Measurements from ENCODE around the gene LZTS3.
"Not testable (repeated sequence)": the region's sequence is repeated elsewhere in the genome, so short reads cannot be mapped to it uniquely, and the experiment has no call there.

LZTS3 gene

GRCh38 chr20:3126527-3126859 lies 46.9 kb downstream of the LZTS3 start:
- no peaks in the 10 kb centered on the region for H3K27me3 ChIP-seq (ENCODE audit: low read depth, low read length)
- no peaks in the 10 kb centered on the region for H3K79me2 ChIP-seq (ENCODE audit: low read length)
- no peak overlapping the region for H3K4me2 ChIP-seq (ENCODE audit: low read length)
- H3K27ac ChIP-seq (ENCODE audit: low read length), result no peak overlapping the region
- no peak overlapping the region for H3K9ac ChIP-seq (ENCODE audit: low read length)
- H3K36me3 ChIP-seq (replicated peaks; ENCODE audit: low read depth, low read length), result peaks cover 27% of the 10 kb centered on the region
- H2AFZ ChIP-seq (ENCODE audit: low read depth, low read length), result no peak overlapping the region
- peaks cover 16% of the 10 kb centered on the region for H3K9me3 ChIP-seq (ENCODE audit: insufficient read depth, low read length)
- H3K4me3 ChIP-seq (ENCODE audit: low read length), result no peak overlapping the region
- no peak for TF ChIP-seq EZH2phosphoT487 (IDR thresholded peaks at IDR 0.05; ENCODE audit: low read depth)
- no peak for TF ChIP-seq CTCF (IDR thresholded peaks at IDR 0.05; ENCODE audit: low read depth, low read length)
- H4K20me1 ChIP-seq (ENCODE audit: insufficient read depth, low read length), result no peaks in the 10 kb centered on the region
- H3K4me1 ChIP-seq (ENCODE audit: low read length), result no peaks in the 10 kb centered on the region

GRCh38 chr20:3125776-3126526 lies 47.4 kb downstream of the LZTS3 start:
- H3K4me2 ChIP-seq (ENCODE audit: low read length); H3K27me3 ChIP-seq (ENCODE audit: low read depth, low read length); H3K4me1 ChIP-seq (ENCODE audit: low read length); H3K9ac ChIP-seq (ENCODE audit: low read length); H3K4me3 ChIP-seq (ENCODE audit: low read length); H3K27ac ChIP-seq (ENCODE audit: low read length); H2AFZ ChIP-seq (ENCODE audit: low read depth, low read length); H3K79me2 ChIP-seq (ENCODE audit: low read length); H4K20me1 ChIP-seq (ENCODE audit: insufficient read depth, low read length): not testable (repeated sequence)
- Histone ChIP-seq H3K36me3 (replicated peaks; ENCODE audit: low read depth, low read length) (peaks cover 32% of the 10 kb centered on the region), H3K9me3 (ENCODE audit: insufficient read depth, low read length) (peaks cover 16% of the 10 kb centered on the region)

GRCh38 chr20:3124773-3125560 lies 48.4 kb downstream of the LZTS3 start:
- H3K4me2 ChIP-seq (ENCODE audit: low read length); H3K4me1 ChIP-seq (ENCODE audit: low read length); H3K27ac ChIP-seq (ENCODE audit: low read length); H4K20me1 ChIP-seq (ENCODE audit: insufficient read depth, low read length); H3K4me3 ChIP-seq (ENCODE audit: low read length); H2AFZ ChIP-seq (ENCODE audit: low read depth, low read length); H3K79me2 ChIP-seq (ENCODE audit: low read length); H3K27me3 ChIP-seq (ENCODE audit: low read depth, low read length); H3K9ac ChIP-seq (ENCODE audit: low read length): not testable (repeated sequence)
- Histone ChIP-seq H3K9me3 (ENCODE audit: insufficient read depth, low read length) (peaks cover 16% of the 10 kb centered on the region), H3K36me3 (replicated peaks; ENCODE audit: low read depth, low read length) (peaks cover 34% of the 10 kb centered on the region)

GRCh38 chr20:3124163-3124562 lies 49.2 kb downstream of the LZTS3 start:
- not testable (repeated sequence) for H3K4me3 ChIP-seq (ENCODE audit: low read length); H4K20me1 ChIP-seq (ENCODE audit: insufficient read depth, low read length); H3K79me2 ChIP-seq (ENCODE audit: low read length); H3K27me3 ChIP-seq (ENCODE audit: low read depth, low read length); H3K4me2 ChIP-seq (ENCODE audit: low read length); H3K27ac ChIP-seq (ENCODE audit: low read length); H2AFZ ChIP-seq (ENCODE audit: low read depth, low read length); H3K4me1 ChIP-seq (ENCODE audit: low read length); H3K9ac ChIP-seq (ENCODE audit: low read length)
- peaks cover 34% of the 10 kb centered on the region for H3K36me3 ChIP-seq (replicated peaks; ENCODE audit: low read depth, low read length)
- peaks cover 16% of the 10 kb centered on the region for H3K9me3 ChIP-seq (ENCODE audit: insufficient read depth, low read length)

- peaks cover 34% of the 10 kb centered on the region for H3K36me3 ChIP-seq (replicated peaks; ENCODE audit: low read depth, low read length)
- H4K20me1 ChIP-seq (ENCODE audit: insufficient read depth, low read length), result no peaks in the 10 kb centered on the region
- H2AFZ ChIP-seq (ENCODE audit: low read depth, low read length), result no peak overlapping the region
- H3K27me3 ChIP-seq (ENCODE audit: low read depth, low read length), result no peaks in the 10 kb centered on the region
- H3K4me3 ChIP-seq (ENCODE audit: low read length), result no peak overlapping the region
- H3K9ac ChIP-seq (ENCODE audit: low read length), result no peak overlapping the region
- no peak overlapping the region for H3K4me2 ChIP-seq (ENCODE audit: low read length)
- no peaks in the 10 kb centered on the region for H3K79me2 ChIP-seq (ENCODE audit: low read length)
- TF ChIP-seq EZH2phosphoT487 (IDR thresholded peaks at IDR 0.05; ENCODE audit: low read depth) (no peak), CTCF (IDR thresholded peaks at IDR 0.05; ENCODE audit: low read depth, low read length) (no peak)
- no peak overlapping the region for H3K27ac ChIP-seq (ENCODE audit: low read length)
- H3K4me1 ChIP-seq (ENCODE audit: low read length), result no peaks in the 10 kb centered on the region
- H3K9me3 ChIP-seq (ENCODE audit: insufficient read depth, low read length), result peaks cover 16% of the 10 kb centered on the region
These were observed 49.8 kb downstream of the LZTS3 start for GRCh38 chr20:3123542-3123941.

Measured in OCI-LY3 (cell line).